Natural killer cell (primary cell): ENCODE results near the gene BRD8. TPM values are rescaled to one million over a fixed set of nuclear protein-coding genes. Genes with fewer than 3 reads are reported as not detected.

Experiments
- ATAC-seq, 3 donors: fragments of 150-1000 bp in 2 of 3; fragments of 200-7000 bp in 1 of 3; cut with Tn5 transposase; 1 replicate in 1 of 3; 2 replicates in 2 of 3; pipeline ENCODE4 v1.10.0; 2021; ENCODE audit warnings: mild to moderate bottlenecking in 2 of 3, moderate library complexity in 2 of 3
- DNase-seq, 2 donors: peaks; one replicate each; pipeline versions ENCODE4 v3.0.0 to v3.0.0-alpha.2; 2013 to 2021; ENCODE audit warnings: mixed read lengths in 1 of 2
- H3K27ac ChIP-seq: one replicate; pipeline ENCODE4 v1.5.1; 2013; ENCODE audit warnings: mild to moderate bottlenecking, low read length
- H3K27me3 ChIP-seq: one replicate; pipeline ENCODE4 v1.6.1; 2013; ENCODE audit warnings: low read length; ENCODE audit not compliant: control insufficient read depth, insufficient read depth
- H3K36me3 ChIP-seq: one replicate; pipeline ENCODE4 v1.6.1; 2013; ENCODE audit warnings: low read length; ENCODE audit not compliant: control insufficient read depth, insufficient read depth
- H3K4me1 ChIP-seq: one replicate; pipeline ENCODE4 v1.6.1; 2013; ENCODE audit warnings: low read length; ENCODE audit not compliant: control insufficient read depth, insufficient read depth
- H3K4me3 ChIP-seq: one replicate; pipeline ENCODE4 v1.5.1; 2013; ENCODE audit warnings: low read length
- H3K9me3 ChIP-seq: one replicate; pipeline ENCODE4 v1.6.1; 2013; ENCODE audit warnings: low read length; ENCODE audit not compliant: control insufficient read depth, insufficient read depth
- H3K27ac Mint-ChIP-seq, 2 donors: one replicate each; pipeline ENCODE4 v1.8.0; 2022; ENCODE audit warnings: mild to moderate bottlenecking in 2 of 2, mixed read lengths in 2 of 2, moderate library complexity in 1 of 2
- H3K27me3 Mint-ChIP-seq, 2 donors: one replicate each; pipeline ENCODE4 v1.8.0; 2022; ENCODE audit warnings: low read depth in 2 of 2, mixed read lengths in 2 of 2
- H3K36me3 Mint-ChIP-seq: one replicate; pipeline ENCODE4 v1.8.0; 2022; ENCODE audit warnings: mixed read lengths
- H3K4me1 Mint-ChIP-seq, 2 donors: one replicate each; pipeline ENCODE4 v1.8.0; 2022; ENCODE audit warnings: mixed read lengths in 2 of 2
- H3K4me3 Mint-ChIP-seq: one replicate; pipeline ENCODE4 v1.8.0; 2022; ENCODE audit warnings: mild to moderate bottlenecking, moderate library complexity, mixed read lengths
- H3K9me3 Mint-ChIP-seq, 2 donors: one replicate each; pipeline ENCODE4 v1.8.0; 2022; ENCODE audit warnings: mixed read lengths in 2 of 2
- CTCF ChIP-seq: fragments of 200-600 bp; IDR thresholded peaks from one replicate; pipeline ENCODE4 v1.8.0; 2022; ENCODE audit warnings: antibody characterized with exemption
- WGBS: methylation state at CpG from one replicate; pipeline ENCODE4 v1.1.7; 2013; ENCODE audit warnings: missing lambda C conversion rate; ENCODE audit not compliant: insufficient coverage; 5-methylcytosine and 5-hydroxymethylcytosine counted together
- intact Hi-C: fragments of 100-400 bp; cut with micrococcal nuclease; formaldehyde crosslinking; loops from one replicate; pipeline ENCODE4 v1.14.2; 2022
- total RNA-seq, 4 donors: library from RNA; stranded (reverse); fragments of 120-200 nt in 1 of 4; gene quantifications; one replicate each; pipeline versions ENCODE4 v1.2.3 to v1.2.4, GENCODE V29; 2013 to 2022

The BRD8 gene
- total RNA-seq, 3 donors from 2014 or later (not counting 1 experiment from before 2014, with no cell fraction given) = 26.1 to 36.5 (median 34.1) TPM

GRCh38 chr5:138180183-138180782 is 1.9 kb upstream of the BRD8 start:
- Histone ChIP-seq H3K9me3 (no peaks in the 10 kb centered on the region), H3K27me3 (no peaks in the 10 kb centered on the region), H3K27ac (no peak overlapping the region), H3K4me1 (peaks cover 18% of the 10 kb centered on the region), H3K4me3 (no peak overlapping the region), H3K36me3 (peaks cover 11% of the 10 kb centered on the region)
- Mint-ChIP-seq H3K4me1 (no peaks in the 10 kb centered on the region), H3K27me3 (no peaks in the 10 kb centered on the region), H3K36me3 (no peaks in the 10 kb centered on the region), H3K4me3 (no peak overlapping the region), H3K27ac (no peak overlapping the region), H3K9me3 (no peaks in the 10 kb centered on the region)
- ATAC-seq = no peak
- intact Hi-C loops = loop anchor here (1.0 kb wide), 1 partner anchor 231 kb away; no protein-coding TSS in a partner anchor
- 80% methylated on average over 5 of the region's 5 CpGs for WGBS
- TF ChIP-seq CTCF = peak; percentile 29
- peak in 1 of 2 donors; percentile 59 for DNase-seq

DNA sequence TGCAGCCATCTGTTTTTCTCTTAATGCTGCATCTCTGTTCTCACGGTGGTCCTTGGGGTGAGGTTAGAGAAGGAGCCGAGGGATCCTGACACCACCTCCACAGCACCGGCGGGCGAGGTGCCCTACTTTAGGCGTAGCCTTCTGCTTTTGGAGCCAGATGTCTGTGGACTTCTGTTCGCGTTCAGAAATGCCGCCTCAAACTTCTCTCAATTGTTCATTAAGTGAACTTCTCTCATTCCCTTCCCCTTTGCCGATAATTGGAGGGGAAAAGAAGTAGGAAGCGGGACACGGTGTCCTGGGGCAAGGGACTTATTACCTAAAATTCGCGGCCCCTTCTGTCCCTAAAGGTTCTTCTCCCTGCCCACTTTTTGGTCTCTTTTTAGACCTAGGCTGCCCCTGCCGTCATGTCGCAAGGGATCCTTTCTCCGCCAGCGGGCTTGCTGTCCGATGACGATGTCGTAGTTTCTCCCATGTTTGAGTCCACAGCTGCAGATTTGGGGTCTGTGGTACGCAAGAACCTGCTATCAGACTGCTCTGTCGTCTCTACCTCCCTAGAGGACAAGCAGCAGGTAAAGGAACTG is 937 bp upstream of the BRD8 start:
- Histone ChIP-seq H3K36me3 (peaks cover 12% of the 10 kb centered on the region), H3K27me3 (no peaks in the 10 kb centered on the region), H3K4me3 (peak overlapping the region; percentile 81), H3K27ac (no peak overlapping the region), H3K9me3 (no peaks in the 10 kb centered on the region), H3K4me1 (peaks cover 18% of the 10 kb centered on the region)
- TF ChIP-seq CTCF = no peak
- no peak overlapping the region for H3K27ac Mint-ChIP-seq
- no peak for DNase-seq
- H3K36me3 Mint-ChIP-seq = no peaks in the 10 kb centered on the region
- H3K4me3 Mint-ChIP-seq = no peak overlapping the region
- ATAC-seq = no peak
- H3K9me3 Mint-ChIP-seq = no peaks in the 10 kb centered on the region
- H3K4me1 Mint-ChIP-seq = no peaks in the 10 kb centered on the region
- WGBS = 5% methylated on average over 23 of the region's 23 CpGs
- no peaks in the 10 kb centered on the region for H3K27me3 Mint-ChIP-seq
- intact Hi-C loops = loop anchor here (1.0 to 5.0 kb wide), 3 partner anchors 153 to 427 kb away; partner anchors contain the start of genes HNRNPA0 and KDM3B

- WGBS = under 1% methylated on average over 16 of the region's 16 CpGs
- H3K27me3 Mint-ChIP-seq = no peaks in the 10 kb centered on the region
- no peak for TF ChIP-seq CTCF
- no peaks in the 10 kb centered on the region for H3K36me3 Mint-ChIP-seq
- Histone ChIP-seq H3K4me1 (peaks cover 18% of the 10 kb centered on the region), H3K4me3 (peak overlapping the region; percentile 81), H3K27ac (peak overlapping the region; percentile 48), H3K9me3 (no peaks in the 10 kb centered on the region), H3K36me3 (peaks cover 14% of the 10 kb centered on the region), H3K27me3 (no peaks in the 10 kb centered on the region)
- H3K4me3 Mint-ChIP-seq = no peak overlapping the region
- peaks cover 0 to 5% of the 10 kb centered on the region in 2 donors for H3K4me1 Mint-ChIP-seq
- DNase-seq (peak in 1 of 2 donors; percentile 46), ATAC-seq (peak in 2 of 3 donors; percentile 2 to 10)
- H3K27ac Mint-ChIP-seq = no peak overlapping the region
- intact Hi-C loops = loop anchor here (1.0 to 5.0 kb wide), 3 partner anchors 35 to 426 kb away; partner anchors contain the start of genes CDC23, HNRNPA0 and KDM3B
- H3K9me3 Mint-ChIP-seq = no peaks in the 10 kb centered on the region
Observed at GRCh38 chr5:138177941-138178515, 402 bp downstream of the BRD8 start.
